Measurements from ENCODE around the gene HHLA2.
"Not testable (repeated sequence)": the region's sequence is repeated elsewhere in the genome, so short reads cannot be mapped to it uniquely, and the experiment has no call there.

The HHLA2 gene

GRCh38 chr3:108283989-108284388 is 12.4 kb upstream of the HHLA2 start:
- H3K36me3 ChIP-seq (ENCODE audit: insufficient read depth, low read length), result no peaks in the 10 kb centered on the region
- no peak overlapping the region for H3K4me3 ChIP-seq (ENCODE audit: low read length)
- H3K9me3 ChIP-seq (replicated peaks; ENCODE audit: low read length), result no peaks in the 10 kb centered on the region
- H3K4me1 ChIP-seq (ENCODE audit: control insufficient read depth, insufficient read depth, low read length), result no peaks in the 10 kb centered on the region
- no peak overlapping the region for H3K9ac ChIP-seq (ENCODE audit: low read depth, low read length)
- H3K27me3 ChIP-seq (ENCODE audit: control insufficient read depth, insufficient read depth, low read length), result no peaks in the 10 kb centered on the region
- H3K4me2 ChIP-seq (ENCODE audit: low read length), result no peak overlapping the region

GRCh38 chr3:108285176-108285575 is 11.2 kb upstream of the HHLA2 start:
- no peaks in the 10 kb centered on the region for H3K27me3 ChIP-seq (ENCODE audit: control insufficient read depth, insufficient read depth, low read length)
- H3K4me3 ChIP-seq (ENCODE audit: low read length), result no peak overlapping the region
- no peaks in the 10 kb centered on the region for H3K9me3 ChIP-seq (replicated peaks; ENCODE audit: low read length)
- no peak overlapping the region for H3K4me2 ChIP-seq (ENCODE audit: low read length)
- no peaks in the 10 kb centered on the region for H3K36me3 ChIP-seq (ENCODE audit: insufficient read depth, low read length)
- no peak overlapping the region for H3K9ac ChIP-seq (ENCODE audit: low read depth, low read length)
- no peaks in the 10 kb centered on the region for H3K4me1 ChIP-seq (ENCODE audit: control insufficient read depth, insufficient read depth, low read length)

- Histone ChIP-seq H3K4me1 (ENCODE audit: control insufficient read depth, insufficient read depth, low read length) (no peaks in the 10 kb centered on the region), H3K4me2 (ENCODE audit: low read length) (no peak overlapping the region), H3K36me3 (ENCODE audit: insufficient read depth, low read length) (no peaks in the 10 kb centered on the region), H3K4me3 (ENCODE audit: low read length) (no peak overlapping the region), H3K27me3 (ENCODE audit: control insufficient read depth, insufficient read depth, low read length) (no peaks in the 10 kb centered on the region), H3K9ac (ENCODE audit: low read depth, low read length) (no peak overlapping the region), H3K9me3 (replicated peaks; ENCODE audit: low read length) (no peaks in the 10 kb centered on the region)
Observed at GRCh38 chr3:108287146-108287545, 9.2 kb upstream of the HHLA2 start.

- H3K36me3 ChIP-seq (ENCODE audit: insufficient read depth, low read length); H3K4me2 ChIP-seq (ENCODE audit: low read length); H3K9ac ChIP-seq (ENCODE audit: low read depth, low read length); H3K27me3 ChIP-seq (ENCODE audit: control insufficient read depth, insufficient read depth, low read length); H3K4me3 ChIP-seq (ENCODE audit: low read length); H3K4me1 ChIP-seq (ENCODE audit: control insufficient read depth, insufficient read depth, low read length); H3K9me3 ChIP-seq (replicated peaks; ENCODE audit: low read length): not testable (repeated sequence)
Observed at GRCh38 chr3:108288193-108288592, 8.2 kb upstream of the HHLA2 start.

- Histone ChIP-seq H3K36me3 (ENCODE audit: insufficient read depth, low read length) (no peaks in the 10 kb centered on the region), H3K4me2 (ENCODE audit: low read length) (no peak overlapping the region), H3K27me3 (ENCODE audit: control insufficient read depth, insufficient read depth, low read length) (no peaks in the 10 kb centered on the region), H3K9me3 (replicated peaks; ENCODE audit: low read length) (no peaks in the 10 kb centered on the region), H3K4me1 (ENCODE audit: control insufficient read depth, insufficient read depth, low read length) (no peaks in the 10 kb centered on the region), H3K9ac (ENCODE audit: low read depth, low read length) (no peak overlapping the region), H3K4me3 (ENCODE audit: low read length) (no peak overlapping the region)
Observed at GRCh38 chr3:108289159-108289558, 7.2 kb upstream of the HHLA2 start.

GRCh38 chr3:108292450-108292849 is 3.9 kb upstream of the HHLA2 start:
- Histone ChIP-seq H3K9me3 (replicated peaks; ENCODE audit: low read length) (no peaks in the 10 kb centered on the region), H3K4me2 (ENCODE audit: low read length) (no peak overlapping the region), H3K36me3 (ENCODE audit: insufficient read depth, low read length) (no peaks in the 10 kb centered on the region), H3K9ac (ENCODE audit: low read depth, low read length) (no peak overlapping the region), H3K27me3 (ENCODE audit: control insufficient read depth, insufficient read depth, low read length) (no peaks in the 10 kb centered on the region), H3K4me1 (ENCODE audit: control insufficient read depth, insufficient read depth, low read length) (no peaks in the 10 kb centered on the region), H3K4me3 (ENCODE audit: low read length) (no peak overlapping the region)

GRCh38 chr3:108292905-108293328 is 3.4 kb upstream of the HHLA2 start:
- H3K9ac ChIP-seq (ENCODE audit: low read depth, low read length), result no peak overlapping the region
- no peaks in the 10 kb centered on the region for H3K27me3 ChIP-seq (ENCODE audit: control insufficient read depth, insufficient read depth, low read length)
- no peak overlapping the region for H3K4me3 ChIP-seq (ENCODE audit: low read length)
- no peaks in the 10 kb centered on the region for H3K4me1 ChIP-seq (ENCODE audit: control insufficient read depth, insufficient read depth, low read length)
- H3K36me3 ChIP-seq (ENCODE audit: insufficient read depth, low read length), result no peaks in the 10 kb centered on the region
- H3K4me2 ChIP-seq (ENCODE audit: low read length), result no peak overlapping the region
- no peaks in the 10 kb centered on the region for H3K9me3 ChIP-seq (replicated peaks; ENCODE audit: low read length)

GRCh38 chr3:108293858-108294257 is 2.5 kb upstream of the HHLA2 start:
- H3K4me2 ChIP-seq (ENCODE audit: low read length), result no peak overlapping the region
- no peak overlapping the region for H3K4me3 ChIP-seq (ENCODE audit: low read length)

GRCh38 chr3:108295421-108296175 is 750 bp upstream of the HHLA2 start:
- no peak overlapping the region for H3K9ac ChIP-seq (ENCODE audit: low read depth, low read length)
- no peaks in the 10 kb centered on the region for H3K27me3 ChIP-seq (ENCODE audit: control insufficient read depth, insufficient read depth, low read length)
- no peaks in the 10 kb centered on the region for H3K4me1 ChIP-seq (ENCODE audit: control insufficient read depth, insufficient read depth, low read length)
- no peak overlapping the region for H3K4me2 ChIP-seq (ENCODE audit: low read length)
- no peaks in the 10 kb centered on the region for H3K9me3 ChIP-seq (replicated peaks; ENCODE audit: low read length)
- H3K4me3 ChIP-seq (ENCODE audit: low read length), result no peak overlapping the region
- H3K36me3 ChIP-seq (ENCODE audit: insufficient read depth, low read length), result no peaks in the 10 kb centered on the region

More at GRCh38 chr3:108293858-108294257, 2.5 kb upstream of the HHLA2 start:
- Histone ChIP-seq H3K9me3 (replicated peaks; ENCODE audit: low read length) (no peaks in the 10 kb centered on the region), H3K27me3 (ENCODE audit: control insufficient read depth, insufficient read depth, low read length) (no peaks in the 10 kb centered on the region), H3K36me3 (ENCODE audit: insufficient read depth, low read length) (no peaks in the 10 kb centered on the region), H3K4me1 (ENCODE audit: control insufficient read depth, insufficient read depth, low read length) (no peaks in the 10 kb centered on the region), H3K9ac (ENCODE audit: low read depth, low read length) (no peak overlapping the region)

- H3K4me2 ChIP-seq (ENCODE audit: low read length), result no peak overlapping the region
- H3K36me3 ChIP-seq (ENCODE audit: insufficient read depth, low read length), result no peaks in the 10 kb centered on the region
- H3K4me1 ChIP-seq (ENCODE audit: control insufficient read depth, insufficient read depth, low read length), result no peaks in the 10 kb centered on the region
- H3K9ac ChIP-seq (ENCODE audit: low read depth, low read length), result no peak overlapping the region
- H3K9me3 ChIP-seq (replicated peaks; ENCODE audit: low read length), result no peaks in the 10 kb centered on the region
- H3K4me3 ChIP-seq (ENCODE audit: low read length), result no peak overlapping the region
- H3K27me3 ChIP-seq (ENCODE audit: control insufficient read depth, insufficient read depth, low read length), result no peaks in the 10 kb centered on the region
Observed at GRCh38 chr3:108297647-108298046, 1.3 kb downstream of the HHLA2 start.

- Histone ChIP-seq H3K9ac (ENCODE audit: low read depth, low read length) (no peak overlapping the region), H3K27me3 (ENCODE audit: control insufficient read depth, insufficient read depth, low read length) (no peaks in the 10 kb centered on the region), H3K9me3 (replicated peaks; ENCODE audit: low read length) (no peaks in the 10 kb centered on the region), H3K36me3 (ENCODE audit: insufficient read depth, low read length) (no peaks in the 10 kb centered on the region), H3K4me2 (ENCODE audit: low read length) (no peak overlapping the region), H3K4me3 (ENCODE audit: low read length) (no peak overlapping the region), H3K4me1 (ENCODE audit: control insufficient read depth, insufficient read depth, low read length) (no peaks in the 10 kb centered on the region)
Observed at GRCh38 chr3:108298056-108298455, 1.7 kb downstream of the HHLA2 start.

GRCh38 chr3:108300103-108300849 is 3.9 kb downstream of the HHLA2 start:
- no peaks in the 10 kb centered on the region for H3K9me3 ChIP-seq (replicated peaks; ENCODE audit: low read length)
- H3K4me2 ChIP-seq (ENCODE audit: low read length), result no peak overlapping the region
- no peaks in the 10 kb centered on the region for H3K27me3 ChIP-seq (ENCODE audit: control insufficient read depth, insufficient read depth, low read length)
- H3K4me3 ChIP-seq (ENCODE audit: low read length), result no peak overlapping the region
- H3K36me3 ChIP-seq (ENCODE audit: insufficient read depth, low read length), result no peaks in the 10 kb centered on the region
- no peak overlapping the region for H3K9ac ChIP-seq (ENCODE audit: low read depth, low read length)
- H3K4me1 ChIP-seq (ENCODE audit: control insufficient read depth, insufficient read depth, low read length), result no peaks in the 10 kb centered on the region

Measured in skeletal muscle satellite cell (primary cell).